Measurements from ENCODE around the gene FAM240A.
"Not testable (repeated sequence)": the region's sequence is repeated elsewhere in the genome, so short reads cannot be mapped to it uniquely, and the experiment has no call there.

Gene FAM240A

GRCh38 chr3:46587268-46587667 lies 25.1 kb upstream of the FAM240A start:
- DNase-seq, result not testable (repeated sequence)

- DNase-seq, result no peak
Observed at GRCh38 chr3:46593274-46593862, 19.0 kb upstream of the FAM240A start.

- no peak for DNase-seq
Observed at GRCh38 chr3:46593979-46594378, 18.3 kb upstream of the FAM240A start.

GRCh38 chr3:46594723-46595122 lies 17.6 kb upstream of the FAM240A start:
- DNase-seq, result no peak

- no peak for DNase-seq
Observed at GRCh38 chr3:46595819-46596314, 16.5 kb upstream of the FAM240A start.

GRCh38 chr3:46599590-46599989 lies 12.7 kb upstream of the FAM240A start:
- DNase-seq, result no peak

GRCh38 chr3:46603446-46604046 lies 8.8 kb upstream of the FAM240A start:
- DNase-seq, result no peak

GRCh38 chr3:46604127-46604526 lies 8.2 kb upstream of the FAM240A start:
- no peak for DNase-seq

GRCh38 chr3:46607603-46608028 lies 4.7 kb upstream of the FAM240A start:
- no peak for DNase-seq

GRCh38 chr3:46609212-46609721 lies 3.1 kb upstream of the FAM240A start:
- no peak for DNase-seq

- DNase-seq, result no peak
Observed at GRCh38 chr3:46609944-46610722, 2.2 kb upstream of the FAM240A start.

GRCh38 chr3:46613313-46614005 lies 1.1 kb downstream of the FAM240A start:
- no peak for DNase-seq

- no peak for DNase-seq
Observed at GRCh38 chr3:46614431-46614830, 2.1 kb downstream of the FAM240A start.

- no peak for DNase-seq
Observed at GRCh38 chr3:46615050-46615775, 2.9 kb downstream of the FAM240A start.

GRCh38 chr3:46615976-46616375 lies 3.7 kb downstream of the FAM240A start:
- DNase-seq, result no peak

- DNase-seq, result no peak
Observed at GRCh38 chr3:46617941-46618340, 5.6 kb downstream of the FAM240A start.

- DNase-seq, result no peak
Observed at GRCh38 chr3:46619845-46620778, 7.8 kb downstream of the FAM240A start.

GRCh38 chr3:46624533-46624932 lies 12.2 kb downstream of the FAM240A start:
- DNase-seq, result no peak

GRCh38 chr3:46624975-46625490 lies 12.7 kb downstream of the FAM240A start:
- DNase-seq, result no peak

- DNase-seq, result no peak
Observed at GRCh38 chr3:46626039-46626438, 13.7 kb downstream of the FAM240A start.

- no peak for DNase-seq
Observed at GRCh38 chr3:46627078-46627477, 14.8 kb downstream of the FAM240A start.
